CD4-positive, alpha-beta T cell (primary cell): ENCODE measurements around the gene LRRIQ1. TPM values are rescaled to one million over a fixed set of nuclear protein-coding genes. Genes with fewer than 3 reads are reported as not detected.

ENCODE experiments used
- ATAC-seq: fragments of 200-7000 bp; cut with Tn5 transposase; one replicate; pipeline ENCODE4 v1.10.0; 2022; ENCODE audit warnings: mild to moderate bottlenecking; ENCODE audit not compliant: poor library complexity
- CTCF ChIA-PET: fragments of 350-600 bp; sonication (Branson Sonifier 250); formaldehyde crosslinking; loops from one replicate; lab custom pipeline; 2021; ENCODE audit warnings: antibody characterized with exemption, inconsistent platforms; lab: Charles Lee
- POLR2A ChIA-PET: fragments of 350-600 bp; sonication (Branson Sonifier 250); formaldehyde crosslinking; loops from one replicate; lab custom pipeline; 2021; ENCODE audit warnings: antibody characterized with exemption, inconsistent platforms; lab: Charles Lee
- DNase-seq, 14 experiments: peaks; one replicate each; pipeline ENCODE4 v3.0.0-alpha.2; 2013 to 2020; ENCODE audit warnings: mixed read lengths in 2 of 14
- H3K27ac ChIP-seq, 2 donors: one replicate each; pipeline versions ENCODE4 v1.5.1 to v1.7.0; 2013; ENCODE audit warnings: low read length in 2 of 2, low read depth in 1 of 2, mild to moderate bottlenecking in 1 of 2
- H3K27me3 ChIP-seq, 2 experiments: 1 replicate in 1 of 2; 2 replicates in 1 of 2; pipeline versions ENCODE4 v1.6.1 to v1.7.0; 2013; ENCODE audit warnings: low read length in 2 of 2, control low read depth in 1 of 2, mild to moderate bottlenecking in 1 of 2, moderate library complexity in 1 of 2; ENCODE audit not compliant: insufficient read depth in 2 of 2, control insufficient read depth in 1 of 2
- H3K36me3 ChIP-seq: one replicate; pipeline ENCODE4 v1.6.1; 2013; ENCODE audit warnings: low read length, control low read depth; ENCODE audit not compliant: insufficient read depth
- H3K4me1 ChIP-seq: one replicate; pipeline ENCODE4 v1.6.1; 2013; ENCODE audit warnings: low read length, control low read depth; ENCODE audit not compliant: insufficient read depth
- H3K4me3 ChIP-seq: one replicate; pipeline ENCODE4 v1.5.1; 2013; ENCODE audit warnings: mild to moderate bottlenecking, low read length, moderate library complexity
- H3K9me3 ChIP-seq, 2 experiments: 1 replicate in 1 of 2; 2 replicates in 1 of 2; pipeline versions ENCODE4 v1.6.1 to v1.7.0; 2013; ENCODE audit warnings: low read length in 2 of 2, mild to moderate bottlenecking in 2 of 2, control low read depth in 1 of 2, moderate library complexity in 1 of 2; ENCODE audit not compliant: control insufficient read depth in 1 of 2, insufficient read depth in 1 of 2
- H3K27ac Mint-ChIP-seq: one replicate; pipeline ENCODE4 v1.8.0; 2020; ENCODE audit warnings: mixed read lengths
- H3K27me3 Mint-ChIP-seq: one replicate; pipeline ENCODE4 v1.8.0; 2021; ENCODE audit warnings: mixed read lengths
- H3K36me3 Mint-ChIP-seq: one replicate; pipeline ENCODE4 v1.8.0; 2021; ENCODE audit warnings: low read depth, mixed read lengths
- H3K4me1 Mint-ChIP-seq: one replicate; pipeline ENCODE4 v1.8.0; 2021; ENCODE audit warnings: low read depth, mixed read lengths
- H3K4me3 Mint-ChIP-seq: one replicate; pipeline ENCODE4 v1.8.0; 2020; ENCODE audit warnings: mild to moderate bottlenecking, mixed read lengths
- H3K9me3 Mint-ChIP-seq: one replicate; pipeline ENCODE4 v1.8.0; 2020; ENCODE audit warnings: mixed read lengths
- intact Hi-C, 2 experiments: fragments of 100-400 bp; cut with DNase I in 1 of 2; cut with micrococcal nuclease in 1 of 2; formaldehyde crosslinking; loops; one replicate each; pipeline versions ENCODE4 v1.15.1 to v1.9.0; 2023 to 2025; cut with DNase I, micrococcal nuclease
- polyA plus RNA-seq, 2 donors: library from polyadenylated mRNA; unstranded; fragments of 120-200 nt; gene quantifications; one replicate each; pipeline ENCODE4 v1.2.1, GENCODE V29; 2013
- total RNA-seq, 174 experiments: library from RNA in 2 of 174; stranded (reverse) in 2 of 174; gene quantifications; one replicate each; pipeline ENCODE4 v1.2.3 and lab custom pipeline; 2021 to 2026
- TF ChIP-seq, protein P1 (sequence below): fragments of 200-600 bp; IDR thresholded peaks from one replicate; pipeline ENCODE4 v1.8.0; 2022; ENCODE audit warnings: antibody characterized with exemption, mild to moderate bottlenecking

The LRRIQ1 gene, protein sequence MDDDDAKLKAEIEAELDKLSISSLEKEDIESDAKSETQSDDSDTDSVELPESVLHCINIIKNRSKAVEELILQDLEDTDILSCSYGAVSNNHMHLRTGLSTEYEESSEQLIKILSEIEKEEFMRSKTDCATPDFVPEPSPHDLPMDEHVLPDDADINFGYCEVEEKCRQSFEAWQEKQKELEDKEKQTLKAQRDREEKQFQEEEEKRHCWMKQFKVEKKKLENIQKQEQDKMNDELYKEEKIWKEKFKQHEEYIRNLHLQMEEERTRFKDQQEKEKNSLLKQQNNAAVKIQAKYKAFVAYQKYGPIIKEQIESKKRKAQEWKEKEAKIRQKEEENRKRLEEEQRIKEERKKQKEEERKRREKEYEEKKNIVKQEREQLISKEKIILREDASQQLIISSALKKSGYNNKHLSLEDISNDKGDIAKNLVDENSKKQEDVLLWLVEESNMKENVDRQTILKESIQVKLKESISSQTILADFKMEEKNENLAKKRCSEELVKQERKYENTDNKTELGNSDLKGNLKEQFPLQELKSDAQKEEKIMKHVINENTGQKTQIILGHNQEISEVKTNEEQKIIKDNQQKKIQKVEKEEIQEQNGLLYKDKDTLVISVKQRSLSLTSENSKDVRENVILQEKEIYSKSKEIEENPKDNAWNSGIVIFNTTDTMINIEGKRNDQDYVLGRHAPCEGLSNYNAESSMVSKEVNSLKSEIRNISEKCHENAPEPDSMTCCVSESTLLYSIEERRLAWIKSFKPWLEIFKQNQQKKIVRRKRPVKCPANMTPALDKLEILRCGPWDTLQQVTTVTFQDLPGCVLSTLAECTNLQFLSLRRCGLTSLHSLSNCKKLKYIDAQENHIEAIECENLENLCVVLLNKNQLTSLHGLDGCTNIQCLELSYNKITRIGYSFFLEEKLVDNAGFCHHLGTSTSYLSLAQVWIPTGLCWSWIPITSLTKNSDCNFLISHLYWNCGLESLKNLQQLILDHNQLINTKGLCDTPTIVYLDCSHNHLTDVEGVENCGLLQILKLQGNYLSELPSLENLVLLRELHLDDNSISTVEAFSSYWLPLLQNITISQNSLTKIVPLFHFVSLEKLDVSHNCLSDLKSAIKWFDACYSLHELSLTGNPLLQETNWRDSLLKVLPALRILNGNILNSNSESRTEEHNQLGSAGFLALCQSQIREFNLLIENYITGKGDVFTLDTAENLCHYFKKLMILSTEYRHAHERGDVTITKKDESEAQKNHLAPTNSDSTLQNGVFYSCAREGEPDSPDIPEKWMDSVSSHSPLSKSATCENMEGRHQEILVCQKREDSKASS (N-terminal part only)
- total RNA-seq (not detected), total RNA-seq (lab: John Stamatoyannopoulos, UW) (0 to 0.29 (median 0) reads per million in 172 experiments)
- not detected for polyA plus RNA-seq (2013, experiment 1 of 2)
- 0.07 TPM for polyA plus RNA-seq (2013, experiment 2 of 2)

DNA sequence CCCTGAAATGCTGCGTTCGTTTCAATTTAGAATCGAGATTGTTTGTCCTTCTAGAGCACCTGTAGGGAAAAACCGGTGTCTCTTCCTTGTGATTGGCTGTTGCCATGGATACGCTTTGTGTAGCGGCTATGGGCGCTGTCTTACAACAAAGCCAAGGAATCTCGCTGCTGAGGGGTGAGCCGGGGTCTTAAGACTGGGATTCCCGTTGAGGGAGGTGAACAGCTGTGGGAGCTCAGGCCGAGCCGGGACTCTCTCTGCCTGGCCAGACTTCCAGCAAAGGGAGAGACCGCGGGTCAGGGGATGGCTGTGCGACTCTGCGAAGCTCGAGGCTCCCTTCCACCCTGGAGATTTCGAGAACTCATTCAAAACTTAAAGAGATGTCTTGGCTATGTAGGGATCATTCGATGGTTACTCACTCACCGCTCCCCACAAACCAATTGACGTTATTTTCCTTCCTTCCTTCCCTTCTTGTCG is at the start of gene LRRIQ1, which contains the start of gene TSPAN19:
TSS of gene LRRIQ1 (plus strand) at position 118 of the 474 bp plus-strand sequence. CDS start 1,826 bp downstream, outside the sequence.
TSS of gene TSPAN19 (minus strand) at position 44 of the 474 bp plus-strand sequence. CDS start 6,331 bp downstream, outside the sequence.
- Histone ChIP-seq H3K36me3 (no peaks in the 10 kb centered on the region), H3K4me3 (peak within 1 kb of the TSS; percentile 27), H3K27ac (no peak within 1 kb of the TSS), H3K27me3 (no peaks in the 10 kb centered on the region), H3K4me1 (peaks cover 4% of the 10 kb centered on the region), H3K9me3 (no peaks in the 10 kb centered on the region)
- no peaks in the 10 kb centered on the region for H3K9me3 Mint-ChIP-seq
- H3K4me1 Mint-ChIP-seq, result no peaks in the 10 kb centered on the region
- peak within 1 kb of the TSS; percentile 72 for H3K4me3 Mint-ChIP-seq
- no peak within 1 kb of the TSS for H3K27ac Mint-ChIP-seq
- ChIA-PET CTCF (no interaction called here), POLR2A (no interaction called here)
- ATAC-seq (peak; percentile 26), DNase-seq (peak in 6 of 14 experiments; percentile 0 to 49 (median 16))
- TF ChIP-seq, protein P1, sequence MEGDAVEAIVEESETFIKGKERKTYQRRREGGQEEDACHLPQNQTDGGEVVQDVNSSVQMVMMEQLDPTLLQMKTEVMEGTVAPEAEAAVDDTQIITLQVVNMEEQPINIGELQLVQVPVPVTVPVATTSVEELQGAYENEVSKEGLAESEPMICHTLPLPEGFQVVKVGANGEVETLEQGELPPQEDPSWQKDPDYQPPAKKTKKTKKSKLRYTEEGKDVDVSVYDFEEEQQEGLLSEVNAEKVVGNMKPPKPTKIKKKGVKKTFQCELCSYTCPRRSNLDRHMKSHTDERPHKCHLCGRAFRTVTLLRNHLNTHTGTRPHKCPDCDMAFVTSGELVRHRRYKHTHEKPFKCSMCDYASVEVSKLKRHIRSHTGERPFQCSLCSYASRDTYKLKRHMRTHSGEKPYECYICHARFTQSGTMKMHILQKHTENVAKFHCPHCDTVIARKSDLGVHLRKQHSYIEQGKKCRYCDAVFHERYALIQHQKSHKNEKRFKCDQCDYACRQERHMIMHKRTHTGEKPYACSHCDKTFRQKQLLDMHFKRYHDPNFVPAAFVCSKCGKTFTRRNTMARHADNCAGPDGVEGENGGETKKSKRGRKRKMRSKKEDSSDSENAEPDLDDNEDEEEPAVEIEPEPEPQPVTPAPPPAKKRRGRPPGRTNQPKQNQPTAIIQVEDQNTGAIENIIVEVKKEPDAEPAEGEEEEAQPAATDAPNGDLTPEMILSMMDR, result no peak
- peaks cover 19% of the 10 kb centered on the region for H3K27me3 Mint-ChIP-seq
- no peaks in the 10 kb centered on the region for H3K36me3 Mint-ChIP-seq
- intact Hi-C loops, result no loop called here

DNA sequence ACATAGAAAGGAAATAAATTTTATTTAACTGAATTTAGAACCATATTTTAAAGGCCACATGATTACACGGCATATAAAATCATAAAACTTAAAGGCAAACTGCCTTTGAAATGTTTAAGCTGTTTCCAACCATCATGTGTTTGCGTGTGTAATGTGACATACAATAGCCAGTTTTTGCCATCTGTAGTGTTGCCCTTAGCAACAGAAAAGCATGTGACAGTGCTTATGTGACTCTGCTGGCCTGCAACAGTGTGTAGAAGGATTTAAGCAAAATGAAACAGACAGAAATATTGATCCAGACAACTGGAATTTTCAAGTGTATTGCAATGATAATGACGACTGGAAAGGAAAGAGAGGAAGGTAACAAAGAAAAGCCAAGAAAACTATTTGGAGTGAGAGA is 49.6 kb upstream of the LRRIQ1 start:
- TF ChIP-seq, protein P1, result no peak
- intact Hi-C loops, result no loop called here
- CTCF ChIA-PET, result no interaction called here

More for the DNA sequence above, 49.6 kb upstream of the LRRIQ1 start:
- Histone ChIP-seq H3K4me3 (no peak overlapping the region), H3K4me1 (no peaks in the 10 kb centered on the region), H3K27ac (no peak overlapping the region), H3K27me3 (no peaks in the 10 kb centered on the region), H3K36me3 (no peaks in the 10 kb centered on the region), H3K9me3 (no peaks in the 10 kb centered on the region)
- no peak overlapping the region for H3K27ac Mint-ChIP-seq
- ATAC-seq (no peak), DNase-seq (no peak)
- no peaks in the 10 kb centered on the region for H3K9me3 Mint-ChIP-seq
- POLR2A ChIA-PET, result no interaction called here
- H3K4me1 Mint-ChIP-seq, result no peaks in the 10 kb centered on the region
- no peak overlapping the region for H3K4me3 Mint-ChIP-seq
- H3K27me3 Mint-ChIP-seq, result no peaks in the 10 kb centered on the region
- no peaks in the 10 kb centered on the region for H3K36me3 Mint-ChIP-seq
